Fibroblast of lung (primary cell): Measurements from ENCODE around the gene THAP7.
"Not testable (repeated sequence)": the region's sequence is repeated elsewhere in the genome, so short reads cannot be mapped to it uniquely, and the experiment has no call there.

ENCODE experiments used
- EZH2 ChIP-seq: IDR thresholded peaks from 2 replicates; pipeline ENCODE4 v1.5.1; 2012; ENCODE audit warnings: low read length, control low read depth, mild to moderate bottlenecking; ENCODE audit errors: missing control alignments
- TF ChIP-seq, protein P1 (sequence below), 2 donors: IDR thresholded peaks in 1 of 2; conservative IDR thresholded peaks in 1 of 2; 1 replicate in 1 of 2; 2 replicates in 1 of 2; pipeline ENCODE4 v1.5.1; 2011 to 2012; ENCODE audit warnings: low read length in 2 of 2, control low read depth in 1 of 2, inconsistent platforms in 1 of 2, low read depth in 1 of 2, mild to moderate bottlenecking in 1 of 2

DNA sequence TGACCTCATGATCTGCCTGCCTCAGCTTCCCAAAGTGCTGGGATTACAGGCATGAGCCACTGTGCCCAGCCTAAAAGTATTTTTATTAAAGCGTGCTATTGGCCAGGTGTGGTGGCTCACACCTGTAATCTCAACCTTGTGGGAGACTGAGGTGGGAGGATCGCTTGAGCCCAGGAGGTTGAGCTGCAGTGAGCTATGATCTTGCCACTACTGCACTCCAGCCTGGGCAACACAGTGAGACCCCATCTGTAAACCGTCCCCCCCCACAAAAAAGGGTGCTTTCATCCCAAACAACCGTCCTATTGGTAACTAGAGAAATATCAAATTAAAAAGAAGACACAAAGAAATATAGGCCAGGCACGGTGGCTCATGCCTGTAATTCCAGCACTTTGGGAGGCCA, 37.2 kb upstream of the THAP7 start:
- TF ChIP-seq EZH2, result not testable (repeated sequence)
- TF ChIP-seq, protein P1, sequence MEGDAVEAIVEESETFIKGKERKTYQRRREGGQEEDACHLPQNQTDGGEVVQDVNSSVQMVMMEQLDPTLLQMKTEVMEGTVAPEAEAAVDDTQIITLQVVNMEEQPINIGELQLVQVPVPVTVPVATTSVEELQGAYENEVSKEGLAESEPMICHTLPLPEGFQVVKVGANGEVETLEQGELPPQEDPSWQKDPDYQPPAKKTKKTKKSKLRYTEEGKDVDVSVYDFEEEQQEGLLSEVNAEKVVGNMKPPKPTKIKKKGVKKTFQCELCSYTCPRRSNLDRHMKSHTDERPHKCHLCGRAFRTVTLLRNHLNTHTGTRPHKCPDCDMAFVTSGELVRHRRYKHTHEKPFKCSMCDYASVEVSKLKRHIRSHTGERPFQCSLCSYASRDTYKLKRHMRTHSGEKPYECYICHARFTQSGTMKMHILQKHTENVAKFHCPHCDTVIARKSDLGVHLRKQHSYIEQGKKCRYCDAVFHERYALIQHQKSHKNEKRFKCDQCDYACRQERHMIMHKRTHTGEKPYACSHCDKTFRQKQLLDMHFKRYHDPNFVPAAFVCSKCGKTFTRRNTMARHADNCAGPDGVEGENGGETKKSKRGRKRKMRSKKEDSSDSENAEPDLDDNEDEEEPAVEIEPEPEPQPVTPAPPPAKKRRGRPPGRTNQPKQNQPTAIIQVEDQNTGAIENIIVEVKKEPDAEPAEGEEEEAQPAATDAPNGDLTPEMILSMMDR (conservative IDR thresholded peaks at IDR 0.05 in 1 of 2, IDR thresholded peaks at IDR 0.05 in 1 of 2; ENCODE audit: low read depth in 1 of 2, low read length in 2 of 2), result not testable (repeated sequence)
